ENCODE measurements around the gene PKLR. TPM values are rescaled to one million over a fixed set of nuclear protein-coding genes. Genes with fewer than 3 reads are reported as not detected.
A peak's percentile ranks its signal among the peaks of the same experiment; 100 is the strongest.

Gene PKLR
- polyA plus RNA-seq, 2 donors = 0.02 to 0.04 TPM

- WGBS, 2 donors = 27 to 42% methylated on average over 6 of the region's 6 CpGs
- peaks cover 4 to 16% of the 10 kb centered on the region in 2 donors for H3K36me3 ChIP-seq (ENCODE audit: control insufficient read depth in 2 of 2, insufficient read depth in 2 of 2, low read length in 1 of 2)
- H3K9me3 ChIP-seq (ENCODE audit: control insufficient read depth in 2 of 2, insufficient read depth in 1 of 2, low read depth in 1 of 2, low read length in 1 of 2) = no peaks in the 10 kb centered on the region
- peak overlapping the region; percentile 96 to 99 for H3K27ac ChIP-seq (ENCODE audit: low read depth in 2 of 2, low read length in 1 of 2)
- peaks cover 2 to 16% of the 10 kb centered on the region in 2 donors for H3K4me1 ChIP-seq (ENCODE audit: control insufficient read depth in 2 of 2, insufficient read depth in 2 of 2, low read length in 1 of 2)
- no peaks in the 10 kb centered on the region for H3K27me3 ChIP-seq (ENCODE audit: control insufficient read depth in 1 of 2, insufficient read depth in 2 of 2, low read length in 2 of 2)
- peak overlapping the region; percentile 67 to 68 for H3K4me3 ChIP-seq (ENCODE audit: low read depth in 1 of 2, low read length in 2 of 2)
These were observed 24.3 kb upstream of the PKLR start for GRCh38 chr1:155325603-155325893.

DNA sequence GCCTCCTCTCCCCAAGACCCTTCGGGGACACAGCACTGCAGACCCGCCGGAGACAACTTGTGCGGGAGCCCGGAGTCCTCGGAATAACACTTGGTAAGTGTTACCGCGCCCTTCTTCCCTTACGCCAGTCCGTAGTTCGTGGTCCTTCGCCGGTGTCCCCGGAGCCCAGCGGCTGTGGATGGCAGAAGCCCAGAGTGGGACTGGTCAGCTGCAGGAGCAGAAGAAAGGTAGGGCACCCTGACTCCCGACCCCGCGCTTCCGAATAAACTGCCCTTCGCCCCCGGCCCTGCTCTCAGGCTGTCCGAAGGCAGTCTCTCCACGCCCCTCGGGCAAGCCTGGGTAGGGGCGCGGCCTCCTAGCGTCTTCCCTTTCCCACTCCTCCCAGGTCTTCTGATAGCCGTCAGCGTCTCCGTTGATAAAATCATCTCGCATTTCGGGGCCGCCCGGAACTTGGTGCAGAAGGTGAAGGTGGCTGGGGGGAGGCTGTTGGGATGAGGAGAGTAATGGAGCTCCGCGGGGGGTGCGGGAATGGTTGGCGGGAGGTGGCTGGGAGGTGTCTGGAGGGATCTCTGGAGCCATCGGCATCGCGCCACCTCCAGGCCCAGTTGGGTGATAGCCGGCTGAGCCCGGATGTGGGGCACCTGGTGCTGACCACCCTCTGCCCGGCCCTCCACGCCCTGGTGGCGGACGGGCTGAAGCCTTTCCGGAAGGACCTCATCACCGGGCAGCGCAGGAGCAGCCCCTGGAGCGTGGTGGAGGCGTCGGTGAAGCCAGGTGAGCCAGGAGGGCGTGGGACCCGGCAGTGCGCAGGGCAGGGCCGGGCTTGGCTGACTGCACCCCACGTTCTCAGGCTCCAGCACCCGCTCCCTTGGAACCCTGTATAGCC is 23.7 kb upstream of the PKLR start:
- Histone ChIP-seq H3K4me1 (ENCODE audit: control insufficient read depth in 2 of 2, insufficient read depth in 2 of 2, low read length in 1 of 2) (peaks cover 2 to 19% of the 10 kb centered on the region in 2 donors), H3K36me3 (ENCODE audit: control insufficient read depth in 2 of 2, insufficient read depth in 2 of 2, low read length in 1 of 2) (peaks cover 0 to 12% of the 10 kb centered on the region in 2 donors), H3K27ac (ENCODE audit: low read depth in 2 of 2, low read length in 1 of 2) (peak overlapping the region; percentile 96 to 99), H3K9me3 (ENCODE audit: control insufficient read depth in 2 of 2, insufficient read depth in 1 of 2, low read depth in 1 of 2, low read length in 1 of 2) (no peaks in the 10 kb centered on the region), H3K4me3 (ENCODE audit: low read depth in 1 of 2, low read length in 2 of 2) (peak overlapping the region; percentile 67 to 68), H3K27me3 (ENCODE audit: control insufficient read depth in 1 of 2, insufficient read depth in 2 of 2, low read length in 2 of 2) (no peaks in the 10 kb centered on the region)
- 6 to 8% methylated on average over 58 to 59 of the region's 59 CpGs for WGBS, 2 donors

DNA sequence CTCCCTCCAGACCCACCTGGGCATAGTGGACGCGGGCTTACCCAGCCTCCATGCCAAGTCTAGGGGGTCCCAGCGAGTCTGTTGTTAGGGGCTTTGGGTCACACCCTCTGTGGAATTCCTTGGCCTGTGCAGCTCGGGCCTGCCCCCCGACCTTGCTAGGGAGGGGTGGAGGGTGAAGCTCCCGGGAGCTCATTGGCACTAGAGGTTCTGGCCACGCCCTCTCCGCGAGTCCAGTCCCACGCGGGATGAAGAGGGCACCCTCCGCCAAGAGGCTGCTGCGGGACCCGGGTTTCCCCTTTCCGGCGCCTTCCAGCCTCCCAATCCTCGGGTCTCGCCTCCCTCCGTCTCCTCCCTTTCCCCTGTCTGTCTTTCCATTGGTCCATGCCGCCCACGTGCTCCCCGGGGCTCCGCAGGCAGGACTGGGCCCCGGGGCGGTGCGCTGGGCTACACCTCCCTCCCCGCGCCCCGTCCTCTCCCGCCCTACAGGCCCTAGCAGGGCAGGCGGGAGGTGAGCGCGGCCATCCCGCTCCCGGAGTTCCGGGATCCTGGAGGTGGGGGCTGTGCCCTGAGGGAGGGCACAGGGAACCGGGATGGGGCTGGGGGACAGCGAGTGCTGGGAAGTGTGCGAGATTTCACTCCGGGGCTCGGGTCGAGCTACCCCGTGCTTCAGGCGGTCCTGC is 22.9 kb upstream of the PKLR start:
- H3K9me3 ChIP-seq (ENCODE audit: control insufficient read depth in 2 of 2, insufficient read depth in 1 of 2, low read depth in 1 of 2, low read length in 1 of 2) = no peaks in the 10 kb centered on the region
- H3K4me1 ChIP-seq (ENCODE audit: control insufficient read depth in 2 of 2, insufficient read depth in 2 of 2, low read length in 1 of 2) = peaks cover 2 to 19% of the 10 kb centered on the region in 2 donors
- peak overlapping the region; percentile 67 to 68 for H3K4me3 ChIP-seq (ENCODE audit: low read depth in 1 of 2, low read length in 2 of 2)
- no peaks in the 10 kb centered on the region for H3K27me3 ChIP-seq (ENCODE audit: control insufficient read depth in 1 of 2, insufficient read depth in 2 of 2, low read length in 2 of 2)
- peak overlapping the region; percentile 96 to 99 for H3K27ac ChIP-seq (ENCODE audit: low read depth in 2 of 2, low read length in 1 of 2)
- WGBS, 2 donors = 0% methylated on average over 32 to 44 of the region's 44 CpGs
- H3K36me3 ChIP-seq (ENCODE audit: control insufficient read depth in 2 of 2, insufficient read depth in 2 of 2, low read length in 1 of 2) = peaks cover 0 to 15% of the 10 kb centered on the region in 2 donors

DNA sequence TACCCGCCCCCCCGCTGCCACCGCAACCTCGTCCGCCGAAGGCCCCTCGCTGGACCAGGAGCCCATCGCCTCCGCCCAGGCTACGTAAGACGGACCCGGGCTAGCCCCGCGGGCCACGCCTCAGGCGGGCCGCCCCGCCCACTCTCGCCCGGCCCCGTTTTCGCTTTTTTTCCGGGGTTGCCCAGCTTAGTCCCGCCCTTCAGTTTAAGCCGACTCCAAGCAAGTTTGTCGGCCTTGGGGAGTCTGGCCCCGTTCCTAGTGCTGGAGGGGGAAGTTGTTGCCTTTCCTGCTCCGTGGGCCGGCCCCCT is 22.4 kb upstream of the PKLR start:
- Histone ChIP-seq H3K4me1 (ENCODE audit: control insufficient read depth in 2 of 2, insufficient read depth in 2 of 2, low read length in 1 of 2) (peaks cover 2 to 19% of the 10 kb centered on the region in 2 donors), H3K9me3 (ENCODE audit: control insufficient read depth in 2 of 2, insufficient read depth in 1 of 2, low read depth in 1 of 2, low read length in 1 of 2) (no peaks in the 10 kb centered on the region), H3K27me3 (ENCODE audit: control insufficient read depth in 1 of 2, insufficient read depth in 2 of 2, low read length in 2 of 2) (no peaks in the 10 kb centered on the region), H3K27ac (ENCODE audit: low read depth in 2 of 2, low read length in 1 of 2) (peak overlapping the region; percentile 96 to 99), H3K36me3 (ENCODE audit: control insufficient read depth in 2 of 2, insufficient read depth in 2 of 2, low read length in 1 of 2) (peaks cover 0 to 19% of the 10 kb centered on the region in 2 donors), H3K4me3 (ENCODE audit: low read depth in 1 of 2, low read length in 2 of 2) (peak overlapping the region; percentile 67 to 68)
- WGBS, 2 donors = 0 to 1% methylated on average over 23 to 29 of the region's 29 CpGs

- H3K9me3 ChIP-seq (ENCODE audit: control insufficient read depth in 2 of 2, insufficient read depth in 1 of 2, low read depth in 1 of 2, low read length in 1 of 2) = no peaks in the 10 kb centered on the region
- H3K27me3 ChIP-seq (ENCODE audit: control insufficient read depth in 1 of 2, insufficient read depth in 2 of 2, low read length in 2 of 2) = no peaks in the 10 kb centered on the region
- H3K36me3 ChIP-seq (ENCODE audit: control insufficient read depth in 2 of 2, insufficient read depth in 2 of 2, low read length in 1 of 2) = peaks cover 0 to 23% of the 10 kb centered on the region in 2 donors
- peak overlapping the region; percentile 67 to 68 for H3K4me3 ChIP-seq (ENCODE audit: low read depth in 1 of 2, low read length in 2 of 2)
- H3K27ac ChIP-seq (ENCODE audit: low read depth in 2 of 2, low read length in 1 of 2) = peak overlapping the region; percentile 96 to 99
- peaks cover 2 to 19% of the 10 kb centered on the region in 2 donors for H3K4me1 ChIP-seq (ENCODE audit: control insufficient read depth in 2 of 2, insufficient read depth in 2 of 2, low read length in 1 of 2)
- 0 to 1% methylated on average over 28 to 58 of the region's 58 CpGs for WGBS, 2 donors
These were observed 21.9 kb upstream of the PKLR start for GRCh38 chr1:155322953-155323728.

DNA sequence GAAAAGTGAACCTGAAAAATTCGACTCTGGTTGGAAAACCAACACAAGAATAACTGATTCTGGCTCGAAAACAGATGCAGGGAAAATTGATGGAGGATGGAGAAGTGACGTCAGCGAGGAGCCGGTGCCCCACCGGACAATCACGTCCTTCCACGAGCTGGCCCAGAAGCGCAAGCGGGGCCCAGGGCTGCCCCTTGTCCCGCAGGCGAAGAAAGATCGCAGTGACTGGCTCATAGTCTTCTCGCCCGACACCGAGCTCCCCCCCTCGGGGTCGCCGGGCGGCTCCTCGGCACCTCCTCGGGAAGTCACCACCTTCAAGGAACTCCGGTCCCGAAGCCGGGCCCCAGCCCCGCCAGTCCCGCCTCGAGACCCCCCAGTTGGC is 21.3 kb upstream of the PKLR start:
- Histone ChIP-seq H3K27me3 (ENCODE audit: control insufficient read depth in 1 of 2, insufficient read depth in 2 of 2, low read length in 2 of 2) (no peaks in the 10 kb centered on the region), H3K9me3 (ENCODE audit: control insufficient read depth in 2 of 2, insufficient read depth in 1 of 2, low read depth in 1 of 2, low read length in 1 of 2) (no peaks in the 10 kb centered on the region), H3K4me3 (ENCODE audit: low read depth in 1 of 2, low read length in 2 of 2) (peak overlapping the region; percentile 67 to 68), H3K27ac (ENCODE audit: low read depth in 2 of 2, low read length in 1 of 2) (peak overlapping the region; percentile 96 to 99), H3K4me1 (ENCODE audit: control insufficient read depth in 2 of 2, insufficient read depth in 2 of 2, low read length in 1 of 2) (peaks cover 2 to 19% of the 10 kb centered on the region in 2 donors), H3K36me3 (ENCODE audit: control insufficient read depth in 2 of 2, insufficient read depth in 2 of 2, low read length in 1 of 2) (peaks cover 0 to 19% of the 10 kb centered on the region in 2 donors)
- WGBS, 2 donors = 1% methylated on average over 28 of the region's 28 CpGs

DNA sequence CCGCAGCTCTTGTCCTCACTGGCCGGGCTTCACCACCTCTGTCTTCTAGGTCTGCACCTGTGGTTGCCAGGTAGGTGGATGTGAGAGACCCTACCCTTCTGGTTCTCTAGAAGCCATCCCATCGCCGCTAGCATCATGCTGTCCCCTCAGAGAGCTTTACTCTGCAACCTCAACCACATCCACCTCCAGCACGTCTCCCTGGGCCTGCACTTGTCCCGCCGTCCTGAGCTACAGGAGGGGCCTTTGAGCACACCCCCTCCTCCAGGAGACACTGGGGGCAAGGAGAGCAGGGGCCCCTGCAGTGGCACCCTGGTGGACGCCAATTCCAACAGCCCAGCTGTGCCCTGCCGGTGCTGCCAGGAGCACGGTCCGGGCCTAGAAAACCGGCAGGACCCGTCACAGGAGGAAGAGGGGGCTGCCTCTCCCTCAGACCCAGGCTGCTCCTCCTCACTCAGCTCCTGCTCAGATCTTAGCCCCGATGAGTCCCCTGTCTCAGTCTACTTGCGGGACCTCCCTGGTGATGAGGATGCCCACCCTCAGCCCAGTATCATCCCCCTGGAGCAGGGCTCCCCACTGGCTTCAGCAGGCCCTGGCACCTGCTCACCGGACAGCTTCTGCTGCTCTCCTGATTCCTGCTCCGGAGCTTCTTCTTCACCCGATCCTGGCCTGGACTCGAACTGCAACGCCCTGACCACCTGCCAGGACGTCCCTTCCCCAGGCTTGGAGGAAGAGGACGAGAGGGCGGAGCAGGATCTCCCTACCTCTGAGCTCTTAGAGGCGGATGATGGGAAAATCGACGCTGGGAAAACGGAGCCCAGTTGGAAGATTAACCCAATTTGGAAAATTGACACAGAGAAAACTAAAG is 20.6 kb upstream of the PKLR start:
- 41 to 46% methylated on average over 25 to 27 of the region's 27 CpGs for WGBS, 2 donors
- H3K36me3 ChIP-seq (ENCODE audit: control insufficient read depth in 2 of 2, insufficient read depth in 2 of 2, low read length in 1 of 2) = peaks cover 0 to 17% of the 10 kb centered on the region in 2 donors
- no peaks in the 10 kb centered on the region for H3K9me3 ChIP-seq (ENCODE audit: control insufficient read depth in 2 of 2, insufficient read depth in 1 of 2, low read depth in 1 of 2, low read length in 1 of 2)
- peaks cover 2 to 19% of the 10 kb centered on the region in 2 donors for H3K4me1 ChIP-seq (ENCODE audit: control insufficient read depth in 2 of 2, insufficient read depth in 2 of 2, low read length in 1 of 2)
- H3K4me3 ChIP-seq (ENCODE audit: low read depth in 1 of 2, low read length in 2 of 2) = peak overlapping the region in 1 of 2 donors; percentile 68
- H3K27ac ChIP-seq (ENCODE audit: low read depth in 2 of 2, low read length in 1 of 2) = peak overlapping the region; percentile 34 to 45
- no peaks in the 10 kb centered on the region for H3K27me3 ChIP-seq (ENCODE audit: control insufficient read depth in 1 of 2, insufficient read depth in 2 of 2, low read length in 2 of 2)

DNA sequence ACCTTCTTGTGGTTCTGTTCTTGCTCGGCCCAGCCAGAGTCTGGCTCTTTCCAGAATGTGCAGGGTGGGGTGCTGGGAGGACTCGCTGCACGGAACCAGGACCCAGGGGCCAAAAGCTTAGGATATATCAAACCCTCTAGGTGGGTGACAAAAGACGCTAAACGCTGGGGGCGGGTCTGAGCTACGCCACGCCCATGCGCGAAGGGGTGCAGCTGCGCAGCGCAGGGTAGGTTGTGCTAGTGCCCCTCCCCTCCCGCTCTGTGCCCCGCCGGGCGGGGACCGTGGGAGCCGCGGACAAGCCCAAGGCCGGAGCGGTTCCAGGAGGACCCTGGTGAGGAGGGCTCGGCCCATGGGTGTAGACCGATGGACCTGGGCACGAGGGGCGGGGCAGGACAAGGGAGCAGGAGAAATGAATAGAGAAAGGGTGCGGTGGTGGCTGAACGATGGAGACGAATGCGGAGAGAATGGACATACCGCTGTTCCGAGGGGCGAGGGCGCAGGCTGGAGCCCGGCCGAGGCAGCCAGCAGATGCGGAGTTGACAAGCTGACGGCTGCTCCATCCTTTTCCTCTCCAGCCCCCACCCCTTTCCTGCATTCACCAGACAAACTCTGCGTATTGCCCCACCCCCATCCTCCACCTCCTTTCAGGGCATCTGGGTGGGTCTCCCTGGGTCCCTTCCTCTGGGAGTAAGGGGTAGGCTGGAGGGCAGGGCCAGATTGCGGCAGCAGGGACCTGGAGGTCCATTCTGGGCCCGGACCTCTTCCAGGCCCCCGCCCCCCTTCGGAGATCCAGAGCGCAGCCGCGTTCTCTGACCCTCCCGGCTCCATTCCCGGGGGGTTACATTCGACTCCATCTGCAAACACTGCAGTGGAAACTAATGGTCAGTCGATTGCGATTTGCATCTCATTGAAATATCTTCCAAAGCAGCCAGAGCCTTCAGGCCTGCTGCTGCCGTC is 19.7 kb upstream of the PKLR start, which contains the start of gene RUSC1:
Gene RUSC1 (plus strand): TSS at position 234 of the 957 bp plus-strand sequence. CDS start 880 bp downstream, outside the sequence.
- H3K27ac ChIP-seq (ENCODE audit: low read depth in 2 of 2, low read length in 1 of 2) = peak within 1 kb of the TSS; percentile 57 to 84
- H3K36me3 ChIP-seq (ENCODE audit: control insufficient read depth in 2 of 2, insufficient read depth in 2 of 2, low read length in 1 of 2) = peaks cover 0 to 13% of the 10 kb centered on the region in 2 donors
- H3K4me3 ChIP-seq (ENCODE audit: low read depth in 1 of 2, low read length in 2 of 2) = peak within 1 kb of the TSS; percentile 44 to 52
- 17 to 18% methylated on average over 43 to 51 of the region's 51 CpGs for WGBS, 2 donors
- no peaks in the 10 kb centered on the region for H3K9me3 ChIP-seq (ENCODE audit: control insufficient read depth in 2 of 2, insufficient read depth in 1 of 2, low read depth in 1 of 2, low read length in 1 of 2)
- H3K27me3 ChIP-seq (ENCODE audit: control insufficient read depth in 1 of 2, insufficient read depth in 2 of 2, low read length in 2 of 2) = no peaks in the 10 kb centered on the region
- peaks cover 2 to 17% of the 10 kb centered on the region in 2 donors for H3K4me1 ChIP-seq (ENCODE audit: control insufficient read depth in 2 of 2, insufficient read depth in 2 of 2, low read length in 1 of 2)
